ENCODE measurements around the gene VPS33B.
"Not testable (repeated sequence)": the region's sequence is repeated elsewhere in the genome, so short reads cannot be mapped to it uniquely, and the experiment has no call there.

- not testable (repeated sequence) for TF ChIP-seq CTCF (conservative IDR thresholded peaks at IDR 0.05; ENCODE audit: low read depth, low read length); EZH2 (IDR thresholded peaks at IDR 0.05; ENCODE audit: borderline replicate concordance, low read depth, low read length, poor library complexity, severe bottlenecking)
Observed at GRCh38 chr15:91013701-91014100, 8.7 kb downstream of the VPS33B start.
